ENCODE results near the gene TSPAN9. TPM values are rescaled to one million over a fixed set of nuclear protein-coding genes. Genes with fewer than 3 reads are reported as not detected.

The TSPAN9 gene
- total and polyA plus RNA-seq, 8 donors: 1.4 to 58.3 (median 7.9) TPM

- TF ChIP-seq POLR2AphosphoS5 (IDR thresholded peaks at IDR 0.05): no peak
- no peak for TF ChIP-seq POLR2A (IDR thresholded peaks at IDR 0.05)
- TF ChIP-seq, protein P1, sequence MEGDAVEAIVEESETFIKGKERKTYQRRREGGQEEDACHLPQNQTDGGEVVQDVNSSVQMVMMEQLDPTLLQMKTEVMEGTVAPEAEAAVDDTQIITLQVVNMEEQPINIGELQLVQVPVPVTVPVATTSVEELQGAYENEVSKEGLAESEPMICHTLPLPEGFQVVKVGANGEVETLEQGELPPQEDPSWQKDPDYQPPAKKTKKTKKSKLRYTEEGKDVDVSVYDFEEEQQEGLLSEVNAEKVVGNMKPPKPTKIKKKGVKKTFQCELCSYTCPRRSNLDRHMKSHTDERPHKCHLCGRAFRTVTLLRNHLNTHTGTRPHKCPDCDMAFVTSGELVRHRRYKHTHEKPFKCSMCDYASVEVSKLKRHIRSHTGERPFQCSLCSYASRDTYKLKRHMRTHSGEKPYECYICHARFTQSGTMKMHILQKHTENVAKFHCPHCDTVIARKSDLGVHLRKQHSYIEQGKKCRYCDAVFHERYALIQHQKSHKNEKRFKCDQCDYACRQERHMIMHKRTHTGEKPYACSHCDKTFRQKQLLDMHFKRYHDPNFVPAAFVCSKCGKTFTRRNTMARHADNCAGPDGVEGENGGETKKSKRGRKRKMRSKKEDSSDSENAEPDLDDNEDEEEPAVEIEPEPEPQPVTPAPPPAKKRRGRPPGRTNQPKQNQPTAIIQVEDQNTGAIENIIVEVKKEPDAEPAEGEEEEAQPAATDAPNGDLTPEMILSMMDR (IDR thresholded peaks at IDR 0.05): no peak
- TF ChIP-seq EP300 (IDR thresholded peaks at IDR 0.05): no peak
- H3K36me3 ChIP-seq: no peaks in the 10 kb centered on the region
- H3K27me3 ChIP-seq: peaks cover 0 to 48% (median 26%) of the 10 kb centered on the region in 3 donors
- peak overlapping the region in 2 of 5 donors; percentile 18 to 69 for H3K27ac ChIP-seq
- peak; percentile 53 to 87 for DNase-seq
- 0 to 1% (median 1%) methylated on average over 11 to 49 of the region's 49 CpGs for WGBS, 5 donors
- intact Hi-C loops (cut with DNase I; ENCODE audit: low total_unique reads): loop anchor here (10.0 kb wide), 1 partner anchor 65 kb away; no protein-coding TSS in a partner anchor
- H3K4me3 ChIP-seq: peak overlapping the region; percentile 48 to 63 (median 54)
- no peaks in the 10 kb centered on the region for H3K9me3 ChIP-seq
- H3K4me1 ChIP-seq: peaks cover 29 to 46% (median 35%) of the 10 kb centered on the region in 4 donors
Measured at GRCh38 chr12:3200032-3200617, 122.9 kb downstream of the TSPAN9 start.

GRCh38 chr12:3200814-3201233 lies 123.6 kb downstream of the TSPAN9 start:
- H3K4me1 ChIP-seq: peaks cover 29 to 52% (median 42%) of the 10 kb centered on the region in 4 donors
- TF ChIP-seq, protein P1 (IDR thresholded peaks at IDR 0.05): no peak
- no peak for TF ChIP-seq POLR2A (IDR thresholded peaks at IDR 0.05)
- TF ChIP-seq POLR2AphosphoS5 (IDR thresholded peaks at IDR 0.05): no peak
- no peak for TF ChIP-seq EP300 (IDR thresholded peaks at IDR 0.05)
- no peaks in the 10 kb centered on the region for H3K9me3 ChIP-seq
- H3K27ac ChIP-seq: peak overlapping the region in 2 of 5 donors; percentile 18 to 69
- H3K36me3 ChIP-seq: no peaks in the 10 kb centered on the region
- intact Hi-C loops (cut with DNase I; ENCODE audit: low total_unique reads): loop anchor here (10.0 kb wide), 1 partner anchor 66 kb away; no protein-coding TSS in a partner anchor
- peaks cover 0 to 48% (median 26%) of the 10 kb centered on the region in 3 donors for H3K27me3 ChIP-seq
- no peak for DNase-seq
- WGBS, 5 donors: 2 to 16% (median 6%) methylated on average over 21 to 41 of the region's 41 CpGs
- H3K4me3 ChIP-seq: peak overlapping the region; percentile 48 to 63 (median 54)

GRCh38 chr12:3201339-3202051 lies 124.3 kb downstream of the TSPAN9 start:
- no peak for DNase-seq
- Histone ChIP-seq H3K9me3 (no peaks in the 10 kb centered on the region), H3K4me1 (peaks cover 29 to 55% (median 46%) of the 10 kb centered on the region in 4 donors), H3K4me3 (peak overlapping the region in 2 of 4 donors; percentile 58 to 63), H3K36me3 (no peaks in the 10 kb centered on the region), H3K27me3 (peaks cover 0 to 48% (median 26%) of the 10 kb centered on the region in 3 donors), H3K27ac (no peak overlapping the region)
- WGBS, 5 donors: 70 to 84% (median 78%) methylated on average over 10 of the region's 10 CpGs
- intact Hi-C loops (cut with DNase I; ENCODE audit: low total_unique reads): loop anchor here (10.0 kb wide), 1 partner anchor 67 kb away; no protein-coding TSS in a partner anchor
- TF ChIP-seq POLR2AphosphoS5 (IDR thresholded peaks at IDR 0.05) (no peak), POLR2A (IDR thresholded peaks at IDR 0.05) (no peak), EP300 (IDR thresholded peaks at IDR 0.05) (no peak)
- TF ChIP-seq, protein P1 (IDR thresholded peaks at IDR 0.05): no peak

DNA sequence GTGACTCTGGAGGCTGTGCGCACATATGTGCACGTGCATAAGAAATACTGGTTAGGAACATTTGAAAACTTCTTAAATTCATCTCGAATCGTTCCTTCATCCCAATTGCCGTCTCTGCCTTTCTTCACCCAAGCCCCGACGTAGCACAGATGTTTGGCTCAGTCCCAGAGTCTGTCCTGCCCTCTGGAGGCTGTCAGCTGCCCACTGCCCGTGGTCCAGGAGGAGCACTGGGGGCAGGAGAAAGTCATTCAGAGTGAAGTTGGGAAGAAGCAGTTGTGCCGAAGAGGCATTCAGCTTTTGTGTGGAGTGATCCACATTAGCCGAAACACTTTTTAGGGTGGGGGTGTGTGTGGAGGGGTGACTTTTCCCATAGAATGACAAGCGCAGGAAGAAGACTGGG lies 124.9 kb downstream of the TSPAN9 start:
- WGBS, 5 donors: 75 to 91% (median 87%) methylated on average over 11 of the region's 11 CpGs
- H3K36me3 ChIP-seq: no peaks in the 10 kb centered on the region

More for the DNA sequence above, 124.9 kb downstream of the TSPAN9 start:
- Histone ChIP-seq H3K9me3 (no peaks in the 10 kb centered on the region), H3K27me3 (peaks cover 0 to 48% (median 26%) of the 10 kb centered on the region in 3 donors), H3K4me3 (no peak overlapping the region), H3K4me1 (peaks cover 29 to 56% (median 46%) of the 10 kb centered on the region in 4 donors), H3K27ac (no peak overlapping the region)
- no peak for DNase-seq
- TF ChIP-seq, protein P1 (IDR thresholded peaks at IDR 0.05): no peak
- TF ChIP-seq POLR2AphosphoS5 (IDR thresholded peaks at IDR 0.05) (no peak), EP300 (IDR thresholded peaks at IDR 0.05) (no peak), POLR2A (IDR thresholded peaks at IDR 0.05) (no peak)
- intact Hi-C loops (cut with DNase I; ENCODE audit: low total_unique reads): loop anchor here (10.0 kb wide), 1 partner anchor 67 kb away; no protein-coding TSS in a partner anchor
